ENCODE measurements around the gene PILRB.

Gene PILRB

GRCh38 chr7:100400041-100400440 is 42.1 kb downstream of the PILRB start:
- Histone ChIP-seq H3K27me3 (ENCODE audit: control insufficient read depth in 5 of 5, insufficient read depth in 4 of 5, low read length in 5 of 5) (no peaks in the 10 kb centered on the region), H3K4me3 (ENCODE audit: low read depth in 1 of 5, low read length in 5 of 5) (no peak overlapping the region), H3K27ac (ENCODE audit: low read depth, low read length) (no peak overlapping the region), H3K9me3 (ENCODE audit: control insufficient read depth in 5 of 5, low read length in 5 of 5) (no peaks in the 10 kb centered on the region), H3K4me1 (ENCODE audit: control insufficient read depth in 5 of 5, insufficient read depth in 5 of 5, low read length in 5 of 5) (peaks cover 3 to 18% (median 13%) of the 10 kb centered on the region in 5 donors), H3K9ac (ENCODE audit: low read length in 5 of 5) (no peak overlapping the region), H3K36me3 (ENCODE audit: control insufficient read depth in 5 of 5, insufficient read depth in 5 of 5, low read length in 5 of 5) (peaks cover 0 to 7% (median 3%) of the 10 kb centered on the region in 5 donors)

GRCh38 chr7:100400656-100401055 is 42.7 kb downstream of the PILRB start:
- H3K9ac ChIP-seq (ENCODE audit: low read length in 5 of 5), result no peak overlapping the region
- H3K9me3 ChIP-seq (ENCODE audit: control insufficient read depth in 5 of 5, low read length in 5 of 5), result no peaks in the 10 kb centered on the region
- no peak overlapping the region for H3K27ac ChIP-seq (ENCODE audit: low read depth, low read length)
- peaks cover 3 to 18% (median 13%) of the 10 kb centered on the region in 5 donors for H3K4me1 ChIP-seq (ENCODE audit: control insufficient read depth in 5 of 5, insufficient read depth in 5 of 5, low read length in 5 of 5)
- no peak overlapping the region for H3K4me3 ChIP-seq (ENCODE audit: low read depth in 1 of 5, low read length in 5 of 5)
- peaks cover 0 to 7% (median 3%) of the 10 kb centered on the region in 5 donors for H3K36me3 ChIP-seq (ENCODE audit: control insufficient read depth in 5 of 5, insufficient read depth in 5 of 5, low read length in 5 of 5)
- no peaks in the 10 kb centered on the region for H3K27me3 ChIP-seq (ENCODE audit: control insufficient read depth in 5 of 5, insufficient read depth in 4 of 5, low read length in 5 of 5)

- no peak overlapping the region for H3K27ac ChIP-seq (ENCODE audit: low read depth, low read length)
- no peak overlapping the region for H3K4me3 ChIP-seq (ENCODE audit: low read depth in 1 of 5, low read length in 5 of 5)
- H3K27me3 ChIP-seq (ENCODE audit: control insufficient read depth in 5 of 5, insufficient read depth in 4 of 5, low read length in 5 of 5), result no peaks in the 10 kb centered on the region
- H3K4me1 ChIP-seq (ENCODE audit: control insufficient read depth in 5 of 5, insufficient read depth in 5 of 5, low read length in 5 of 5), result peaks cover 3 to 18% (median 13%) of the 10 kb centered on the region in 5 donors
- H3K9ac ChIP-seq (ENCODE audit: low read length in 5 of 5), result no peak overlapping the region
- H3K36me3 ChIP-seq (ENCODE audit: control insufficient read depth in 5 of 5, insufficient read depth in 5 of 5, low read length in 5 of 5), result peaks cover 0 to 7% (median 3%) of the 10 kb centered on the region in 5 donors
- H3K9me3 ChIP-seq (ENCODE audit: control insufficient read depth in 5 of 5, low read length in 5 of 5), result no peaks in the 10 kb centered on the region
Observed at GRCh38 chr7:100401811-100402210, 43.9 kb downstream of the PILRB start.

GRCh38 chr7:100402241-100402640 is 44.3 kb downstream of the PILRB start:
- no peaks in the 10 kb centered on the region for H3K27me3 ChIP-seq (ENCODE audit: control insufficient read depth in 5 of 5, insufficient read depth in 4 of 5, low read length in 5 of 5)
- H3K9ac ChIP-seq (ENCODE audit: low read length in 5 of 5), result no peak overlapping the region
- H3K36me3 ChIP-seq (ENCODE audit: control insufficient read depth in 5 of 5, insufficient read depth in 5 of 5, low read length in 5 of 5), result peaks cover 0 to 7% (median 3%) of the 10 kb centered on the region in 5 donors
- no peak overlapping the region for H3K4me3 ChIP-seq (ENCODE audit: low read depth in 1 of 5, low read length in 5 of 5)
- H3K9me3 ChIP-seq (ENCODE audit: control insufficient read depth in 5 of 5, low read length in 5 of 5), result no peaks in the 10 kb centered on the region
- peaks cover 3 to 14% (median 13%) of the 10 kb centered on the region in 5 donors for H3K4me1 ChIP-seq (ENCODE audit: control insufficient read depth in 5 of 5, insufficient read depth in 5 of 5, low read length in 5 of 5)
- no peak overlapping the region for H3K27ac ChIP-seq (ENCODE audit: low read depth, low read length)

GRCh38 chr7:100406767-100407166 is 48.9 kb downstream of the PILRB start:
- Histone ChIP-seq H3K36me3 (ENCODE audit: control insufficient read depth in 5 of 5, insufficient read depth in 5 of 5, low read length in 5 of 5) (peaks cover 0 to 5% (median 0%) of the 10 kb centered on the region in 5 donors), H3K9ac (ENCODE audit: low read length in 5 of 5) (no peak overlapping the region), H3K4me3 (ENCODE audit: low read depth in 1 of 5, low read length in 5 of 5) (no peak overlapping the region), H3K4me1 (ENCODE audit: control insufficient read depth in 5 of 5, insufficient read depth in 5 of 5, low read length in 5 of 5) (peaks cover 0 to 4% (median 0%) of the 10 kb centered on the region in 5 donors), H3K9me3 (ENCODE audit: control insufficient read depth in 5 of 5, low read length in 5 of 5) (no peaks in the 10 kb centered on the region), H3K27ac (ENCODE audit: low read depth, low read length) (no peak overlapping the region), H3K27me3 (ENCODE audit: control insufficient read depth in 5 of 5, insufficient read depth in 4 of 5, low read length in 5 of 5) (no peaks in the 10 kb centered on the region)

GRCh38 chr7:100407285-100408180 is 49.6 kb downstream of the PILRB start:
- H3K27me3 ChIP-seq (ENCODE audit: control insufficient read depth in 5 of 5, insufficient read depth in 4 of 5, low read length in 5 of 5), result no peaks in the 10 kb centered on the region
- H3K9me3 ChIP-seq (ENCODE audit: control insufficient read depth in 5 of 5, low read length in 5 of 5), result no peaks in the 10 kb centered on the region
- H3K4me3 ChIP-seq (ENCODE audit: low read depth in 1 of 5, low read length in 5 of 5), result no peak overlapping the region
- peak overlapping the region in 1 of 5 donors; percentile 2 for H3K9ac ChIP-seq (ENCODE audit: low read length in 5 of 5)
- peaks cover 0 to 3% (median 0%) of the 10 kb centered on the region in 5 donors for H3K36me3 ChIP-seq (ENCODE audit: control insufficient read depth in 5 of 5, insufficient read depth in 5 of 5, low read length in 5 of 5)
- H3K27ac ChIP-seq (ENCODE audit: low read depth, low read length), result no peak overlapping the region
- H3K4me1 ChIP-seq (ENCODE audit: control insufficient read depth in 5 of 5, insufficient read depth in 5 of 5, low read length in 5 of 5), result peaks cover 0 to 4% (median 0%) of the 10 kb centered on the region in 5 donors

GRCh38 chr7:100411101-100411500 is 53.2 kb downstream of the PILRB start:
- Histone ChIP-seq H3K9me3 (ENCODE audit: control insufficient read depth in 5 of 5, low read length in 5 of 5) (no peaks in the 10 kb centered on the region), H3K9ac (ENCODE audit: low read length in 5 of 5) (no peak overlapping the region), H3K27me3 (ENCODE audit: control insufficient read depth in 5 of 5, insufficient read depth in 4 of 5, low read length in 5 of 5) (no peaks in the 10 kb centered on the region), H3K4me1 (ENCODE audit: control insufficient read depth in 5 of 5, insufficient read depth in 5 of 5, low read length in 5 of 5) (peaks cover 0 to 4% (median 0%) of the 10 kb centered on the region in 5 donors), H3K36me3 (ENCODE audit: control insufficient read depth in 5 of 5, insufficient read depth in 5 of 5, low read length in 5 of 5) (no peaks in the 10 kb centered on the region), H3K27ac (ENCODE audit: low read depth, low read length) (no peak overlapping the region), H3K4me3 (ENCODE audit: low read depth in 1 of 5, low read length in 5 of 5) (no peak overlapping the region)

GRCh38 chr7:100413346-100413745 is 55.4 kb downstream of the PILRB start:
- Histone ChIP-seq H3K36me3 (ENCODE audit: control insufficient read depth in 5 of 5, insufficient read depth in 5 of 5, low read length in 5 of 5) (no peaks in the 10 kb centered on the region), H3K27ac (ENCODE audit: low read depth, low read length) (no peak overlapping the region), H3K4me3 (ENCODE audit: low read depth in 1 of 5, low read length in 5 of 5) (no peak overlapping the region), H3K4me1 (ENCODE audit: control insufficient read depth in 5 of 5, insufficient read depth in 5 of 5, low read length in 5 of 5) (no peaks in the 10 kb centered on the region), H3K9ac (ENCODE audit: low read length in 5 of 5) (no peak overlapping the region), H3K9me3 (ENCODE audit: control insufficient read depth in 5 of 5, low read length in 5 of 5) (no peaks in the 10 kb centered on the region), H3K27me3 (ENCODE audit: control insufficient read depth in 5 of 5, insufficient read depth in 4 of 5, low read length in 5 of 5) (no peaks in the 10 kb centered on the region)

- no peak overlapping the region for H3K27ac ChIP-seq (ENCODE audit: low read depth, low read length)
- H3K36me3 ChIP-seq (ENCODE audit: control insufficient read depth in 5 of 5, insufficient read depth in 5 of 5, low read length in 5 of 5), result no peaks in the 10 kb centered on the region
- no peaks in the 10 kb centered on the region for H3K9me3 ChIP-seq (ENCODE audit: control insufficient read depth in 5 of 5, low read length in 5 of 5)
- H3K27me3 ChIP-seq (ENCODE audit: control insufficient read depth in 5 of 5, insufficient read depth in 4 of 5, low read length in 5 of 5), result no peaks in the 10 kb centered on the region
- H3K9ac ChIP-seq (ENCODE audit: low read length in 5 of 5), result no peak overlapping the region
- H3K4me3 ChIP-seq (ENCODE audit: low read depth in 1 of 5, low read length in 5 of 5), result no peak overlapping the region
- H3K4me1 ChIP-seq (ENCODE audit: control insufficient read depth in 5 of 5, insufficient read depth in 5 of 5, low read length in 5 of 5), result peaks cover 0 to under 1% (median 0%) of the 10 kb centered on the region in 5 donors
Observed at GRCh38 chr7:100413889-100414288, 56.0 kb downstream of the PILRB start.

- no peaks in the 10 kb centered on the region for H3K36me3 ChIP-seq (ENCODE audit: control insufficient read depth in 5 of 5, insufficient read depth in 5 of 5, low read length in 5 of 5)
- no peaks in the 10 kb centered on the region for H3K9me3 ChIP-seq (ENCODE audit: control insufficient read depth in 5 of 5, low read length in 5 of 5)
- no peak overlapping the region for H3K4me3 ChIP-seq (ENCODE audit: low read depth in 1 of 5, low read length in 5 of 5)
- H3K27ac ChIP-seq (ENCODE audit: low read depth, low read length), result no peak overlapping the region
- peaks cover 0 to 13% (median 2%) of the 10 kb centered on the region in 5 donors for H3K4me1 ChIP-seq (ENCODE audit: control insufficient read depth in 5 of 5, insufficient read depth in 5 of 5, low read length in 5 of 5)
- H3K9ac ChIP-seq (ENCODE audit: low read length in 5 of 5), result no peak overlapping the region
- no peaks in the 10 kb centered on the region for H3K27me3 ChIP-seq (ENCODE audit: control insufficient read depth in 5 of 5, insufficient read depth in 4 of 5, low read length in 5 of 5)
Observed at GRCh38 chr7:100415448-100415847, 57.5 kb downstream of the PILRB start.
